ENCODE results near the gene MB. TPM values are rescaled to one million over a fixed set of nuclear protein-coding genes. Genes with fewer than 3 reads are reported as not detected.

Gene MB
- total RNA-seq, 1 donor from 2014 or later = not detected

GRCh38 chr22:35575116-35575748 lies 41.9 kb downstream of the MB start:
- no peak for TF ChIP-seq CTCF (IDR thresholded peaks at IDR 0.05; ENCODE audit: unreplicated experiment)
- no peak for DNase-seq (ENCODE audit: low spot score in 2 of 2, unreplicated experiment in 2 of 2)
- Mint-ChIP-seq H3K4me1 (no peaks in the 10 kb centered on the region), H3K4me3 (no peak overlapping the region), H3K27me3 (ENCODE audit: low read depth) (no peaks in the 10 kb centered on the region), H3K27ac (no peak overlapping the region), H3K36me3 (no peaks in the 10 kb centered on the region), H3K9me3 (no peaks in the 10 kb centered on the region)

GRCh38 chr22:35572556-35572955 lies 44.6 kb downstream of the MB start:
- no peak overlapping the region for H3K4me3 Mint-ChIP-seq
- no peaks in the 10 kb centered on the region for H3K27me3 Mint-ChIP-seq (ENCODE audit: low read depth)
- H3K4me1 Mint-ChIP-seq = peaks cover 4% of the 10 kb centered on the region
- no peak for DNase-seq (ENCODE audit: low spot score in 2 of 2, unreplicated experiment in 2 of 2)
- no peak overlapping the region for H3K27ac Mint-ChIP-seq
- no peaks in the 10 kb centered on the region for H3K36me3 Mint-ChIP-seq
- H3K9me3 Mint-ChIP-seq = no peaks in the 10 kb centered on the region
- TF ChIP-seq CTCF (IDR thresholded peaks at IDR 0.05; ENCODE audit: unreplicated experiment) = no peak

- Mint-ChIP-seq H3K27me3 (ENCODE audit: low read depth) (peaks cover under 1% of the 10 kb centered on the region), H3K4me1 (peaks cover 10% of the 10 kb centered on the region), H3K36me3 (no peaks in the 10 kb centered on the region), H3K27ac (no peak overlapping the region), H3K4me3 (no peak overlapping the region), H3K9me3 (no peaks in the 10 kb centered on the region)
- no peak for DNase-seq (ENCODE audit: low spot score in 2 of 2, unreplicated experiment in 2 of 2)
- no peak for TF ChIP-seq CTCF (IDR thresholded peaks at IDR 0.05; ENCODE audit: unreplicated experiment)
Measured at GRCh38 chr22:35570686-35571194, 46.4 kb downstream of the MB start.

GRCh38 chr22:35569916-35570315 lies 47.2 kb downstream of the MB start:
- Mint-ChIP-seq H3K4me3 (no peak overlapping the region), H3K4me1 (peaks cover 12% of the 10 kb centered on the region), H3K9me3 (no peaks in the 10 kb centered on the region), H3K36me3 (no peaks in the 10 kb centered on the region), H3K27ac (no peak overlapping the region), H3K27me3 (ENCODE audit: low read depth) (peaks cover 2% of the 10 kb centered on the region)
- TF ChIP-seq CTCF (IDR thresholded peaks at IDR 0.05; ENCODE audit: unreplicated experiment) = no peak
- no peak for DNase-seq (ENCODE audit: low spot score in 2 of 2, unreplicated experiment in 2 of 2)

GRCh38 chr22:35568751-35569739 lies 48.1 kb downstream of the MB start:
- Mint-ChIP-seq H3K4me3 (no peak overlapping the region), H3K4me1 (peaks cover 12% of the 10 kb centered on the region), H3K9me3 (no peaks in the 10 kb centered on the region), H3K27me3 (ENCODE audit: low read depth) (peaks cover 2% of the 10 kb centered on the region), H3K27ac (no peak overlapping the region), H3K36me3 (no peaks in the 10 kb centered on the region)
- no peak for DNase-seq (ENCODE audit: low spot score in 2 of 2, unreplicated experiment in 2 of 2)
- TF ChIP-seq CTCF (IDR thresholded peaks at IDR 0.05; ENCODE audit: unreplicated experiment) = no peak

Data from mesothelial cell of epicardium (in vitro differentiated cells).